GM23338 (cell line): ENCODE measurements around the gene OPTC.

Experiments used
- CREB1 ChIP-seq: fragments of 250-450 bp; sonication (Bioruptor Pico); IDR thresholded peaks from 2 replicates; pipeline ENCODE4 v1.5.0; 2020; ENCODE audit warnings: low read depth, mild to moderate bottlenecking, moderate library complexity
- EZH2 ChIP-seq: fragments of 200-600 bp; sonication (generic); IDR thresholded peaks from one replicate; pipeline ENCODE4 v1.8.0; 2017; ENCODE audit warnings: antibody characterized with exemption, mild to moderate bottlenecking, low read depth; ENCODE audit not compliant: unreplicated experiment
- EZH2phosphoT487 ChIP-seq: fragments of 200-600 bp; sonication (generic); IDR thresholded peaks from one replicate; pipeline ENCODE4 v1.8.1; 2018; ENCODE audit warnings: antibody characterized with exemption; ENCODE audit not compliant: unreplicated experiment
- JUNB ChIP-seq: IDR thresholded peaks from one replicate; pipeline ENCODE4 v1.6.1; 2016; ENCODE audit warnings: antibody characterized with exemption; ENCODE audit not compliant: unreplicated experiment
- NANOG ChIP-seq: IDR thresholded peaks from 2 replicates; pipeline ENCODE4 v1.6.1; 2016; ENCODE audit warnings: antibody characterized with exemption, borderline replicate concordance
- POLR2AphosphoS5 ChIP-seq: IDR thresholded peaks from 2 replicates; pipeline ENCODE4 v1.6.1; 2016; ENCODE audit warnings: antibody characterized with exemption, low read depth
- ZNF114 ChIP-seq: fragments of 250-450 bp; sonication (Bioruptor Pico); IDR thresholded peaks from 2 replicates; pipeline ENCODE4 v1.5.0; 2020; ENCODE audit warnings: mild to moderate bottlenecking, moderate library complexity
- ZNF331 ChIP-seq: fragments of 250-450 bp; sonication (Bioruptor Pico); IDR thresholded peaks from 2 replicates; pipeline ENCODE4 v1.5.0; 2020; ENCODE audit warnings: low read depth, mild to moderate bottlenecking, moderate library complexity
- TF ChIP-seq, protein P1 (sequence below), 2 experiments: fragments of 200-600 bp in 1 of 2; sonication (generic) in 1 of 2; conservative IDR thresholded peaks; 2 replicates each; pipeline versions ENCODE4 v1.5.1 to v1.6.1; 2016 to 2017; ENCODE audit warnings: antibody characterized with exemption in 2 of 2, low read depth in 2 of 2, mild to moderate bottlenecking in 2 of 2, moderate library complexity in 1 of 2
- TF ChIP-seq, protein P2 (sequence below): IDR thresholded peaks from one replicate; pipeline ENCODE4 v1.6.1; 2018; ENCODE audit warnings: antibody characterized with exemption; ENCODE audit not compliant: unreplicated experiment
- TF ChIP-seq, protein P3 (sequence below): IDR thresholded peaks from 2 replicates; pipeline ENCODE4 v1.6.1; 2016; ENCODE audit warnings: antibody characterized with exemption
- TF ChIP-seq, protein P4 (sequence below): fragments of 250-450 bp; sonication (Bioruptor Pico); IDR thresholded peaks from 2 replicates; pipeline ENCODE4 v1.5.0; 2020; ENCODE audit warnings: mild to moderate bottlenecking, moderate library complexity

DNA sequence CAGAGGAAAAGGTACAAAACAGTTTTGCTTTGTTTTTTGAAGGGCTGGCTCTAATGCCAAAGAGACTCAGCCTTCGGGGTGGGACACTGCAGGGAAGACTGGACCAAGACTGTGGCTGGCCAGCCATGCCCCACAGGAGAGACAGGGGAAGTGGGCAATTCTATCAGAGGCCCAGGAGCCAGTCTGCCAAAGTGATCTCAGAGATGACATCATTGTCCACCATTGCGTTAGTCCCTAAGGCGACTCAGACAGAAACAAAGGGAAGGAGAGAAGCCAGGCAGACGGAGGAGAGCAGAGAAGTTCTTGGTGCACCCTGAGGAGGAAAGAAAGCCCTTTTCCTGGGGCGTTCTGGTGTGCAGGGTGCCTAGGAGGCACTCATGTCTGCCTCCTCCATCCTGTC is 26.4 kb downstream of the OPTC start:
- TF ChIP-seq, protein P1, sequence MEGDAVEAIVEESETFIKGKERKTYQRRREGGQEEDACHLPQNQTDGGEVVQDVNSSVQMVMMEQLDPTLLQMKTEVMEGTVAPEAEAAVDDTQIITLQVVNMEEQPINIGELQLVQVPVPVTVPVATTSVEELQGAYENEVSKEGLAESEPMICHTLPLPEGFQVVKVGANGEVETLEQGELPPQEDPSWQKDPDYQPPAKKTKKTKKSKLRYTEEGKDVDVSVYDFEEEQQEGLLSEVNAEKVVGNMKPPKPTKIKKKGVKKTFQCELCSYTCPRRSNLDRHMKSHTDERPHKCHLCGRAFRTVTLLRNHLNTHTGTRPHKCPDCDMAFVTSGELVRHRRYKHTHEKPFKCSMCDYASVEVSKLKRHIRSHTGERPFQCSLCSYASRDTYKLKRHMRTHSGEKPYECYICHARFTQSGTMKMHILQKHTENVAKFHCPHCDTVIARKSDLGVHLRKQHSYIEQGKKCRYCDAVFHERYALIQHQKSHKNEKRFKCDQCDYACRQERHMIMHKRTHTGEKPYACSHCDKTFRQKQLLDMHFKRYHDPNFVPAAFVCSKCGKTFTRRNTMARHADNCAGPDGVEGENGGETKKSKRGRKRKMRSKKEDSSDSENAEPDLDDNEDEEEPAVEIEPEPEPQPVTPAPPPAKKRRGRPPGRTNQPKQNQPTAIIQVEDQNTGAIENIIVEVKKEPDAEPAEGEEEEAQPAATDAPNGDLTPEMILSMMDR (conservative IDR thresholded peaks at IDR 0.05; ENCODE audit: low read depth in 2 of 2) = no peak
- TF ChIP-seq EZH2phosphoT487 = no peak
- TF ChIP-seq, protein P2, sequence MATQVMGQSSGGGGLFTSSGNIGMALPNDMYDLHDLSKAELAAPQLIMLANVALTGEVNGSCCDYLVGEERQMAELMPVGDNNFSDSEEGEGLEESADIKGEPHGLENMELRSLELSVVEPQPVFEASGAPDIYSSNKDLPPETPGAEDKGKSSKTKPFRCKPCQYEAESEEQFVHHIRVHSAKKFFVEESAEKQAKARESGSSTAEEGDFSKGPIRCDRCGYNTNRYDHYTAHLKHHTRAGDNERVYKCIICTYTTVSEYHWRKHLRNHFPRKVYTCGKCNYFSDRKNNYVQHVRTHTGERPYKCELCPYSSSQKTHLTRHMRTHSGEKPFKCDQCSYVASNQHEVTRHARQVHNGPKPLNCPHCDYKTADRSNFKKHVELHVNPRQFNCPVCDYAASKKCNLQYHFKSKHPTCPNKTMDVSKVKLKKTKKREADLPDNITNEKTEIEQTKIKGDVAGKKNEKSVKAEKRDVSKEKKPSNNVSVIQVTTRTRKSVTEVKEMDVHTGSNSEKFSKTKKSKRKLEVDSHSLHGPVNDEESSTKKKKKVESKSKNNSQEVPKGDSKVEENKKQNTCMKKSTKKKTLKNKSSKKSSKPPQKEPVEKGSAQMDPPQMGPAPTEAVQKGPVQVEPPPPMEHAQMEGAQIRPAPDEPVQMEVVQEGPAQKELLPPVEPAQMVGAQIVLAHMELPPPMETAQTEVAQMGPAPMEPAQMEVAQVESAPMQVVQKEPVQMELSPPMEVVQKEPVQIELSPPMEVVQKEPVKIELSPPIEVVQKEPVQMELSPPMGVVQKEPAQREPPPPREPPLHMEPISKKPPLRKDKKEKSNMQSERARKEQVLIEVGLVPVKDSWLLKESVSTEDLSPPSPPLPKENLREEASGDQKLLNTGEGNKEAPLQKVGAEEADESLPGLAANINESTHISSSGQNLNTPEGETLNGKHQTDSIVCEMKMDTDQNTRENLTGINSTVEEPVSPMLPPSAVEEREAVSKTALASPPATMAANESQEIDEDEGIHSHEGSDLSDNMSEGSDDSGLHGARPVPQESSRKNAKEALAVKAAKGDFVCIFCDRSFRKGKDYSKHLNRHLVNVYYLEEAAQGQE = no peak
- TF ChIP-seq, protein P3, sequence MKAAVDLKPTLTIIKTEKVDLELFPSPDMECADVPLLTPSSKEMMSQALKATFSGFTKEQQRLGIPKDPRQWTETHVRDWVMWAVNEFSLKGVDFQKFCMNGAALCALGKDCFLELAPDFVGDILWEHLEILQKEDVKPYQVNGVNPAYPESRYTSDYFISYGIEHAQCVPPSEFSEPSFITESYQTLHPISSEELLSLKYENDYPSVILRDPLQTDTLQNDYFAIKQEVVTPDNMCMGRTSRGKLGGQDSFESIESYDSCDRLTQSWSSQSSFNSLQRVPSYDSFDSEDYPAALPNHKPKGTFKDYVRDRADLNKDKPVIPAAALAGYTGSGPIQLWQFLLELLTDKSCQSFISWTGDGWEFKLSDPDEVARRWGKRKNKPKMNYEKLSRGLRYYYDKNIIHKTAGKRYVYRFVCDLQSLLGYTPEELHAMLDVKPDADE = no peak
- no peak for TF ChIP-seq POLR2AphosphoS5
- no peak for TF ChIP-seq CREB1 (CRISPR knock-in tag)
- no peak for TF ChIP-seq EZH2
- no peak for TF ChIP-seq JUNB
- TF ChIP-seq ZNF331 = no peak
- TF ChIP-seq NANOG = no peak
- no peak for TF ChIP-seq ZNF114 (CRISPR knock-in tag)
- TF ChIP-seq, protein P4, sequence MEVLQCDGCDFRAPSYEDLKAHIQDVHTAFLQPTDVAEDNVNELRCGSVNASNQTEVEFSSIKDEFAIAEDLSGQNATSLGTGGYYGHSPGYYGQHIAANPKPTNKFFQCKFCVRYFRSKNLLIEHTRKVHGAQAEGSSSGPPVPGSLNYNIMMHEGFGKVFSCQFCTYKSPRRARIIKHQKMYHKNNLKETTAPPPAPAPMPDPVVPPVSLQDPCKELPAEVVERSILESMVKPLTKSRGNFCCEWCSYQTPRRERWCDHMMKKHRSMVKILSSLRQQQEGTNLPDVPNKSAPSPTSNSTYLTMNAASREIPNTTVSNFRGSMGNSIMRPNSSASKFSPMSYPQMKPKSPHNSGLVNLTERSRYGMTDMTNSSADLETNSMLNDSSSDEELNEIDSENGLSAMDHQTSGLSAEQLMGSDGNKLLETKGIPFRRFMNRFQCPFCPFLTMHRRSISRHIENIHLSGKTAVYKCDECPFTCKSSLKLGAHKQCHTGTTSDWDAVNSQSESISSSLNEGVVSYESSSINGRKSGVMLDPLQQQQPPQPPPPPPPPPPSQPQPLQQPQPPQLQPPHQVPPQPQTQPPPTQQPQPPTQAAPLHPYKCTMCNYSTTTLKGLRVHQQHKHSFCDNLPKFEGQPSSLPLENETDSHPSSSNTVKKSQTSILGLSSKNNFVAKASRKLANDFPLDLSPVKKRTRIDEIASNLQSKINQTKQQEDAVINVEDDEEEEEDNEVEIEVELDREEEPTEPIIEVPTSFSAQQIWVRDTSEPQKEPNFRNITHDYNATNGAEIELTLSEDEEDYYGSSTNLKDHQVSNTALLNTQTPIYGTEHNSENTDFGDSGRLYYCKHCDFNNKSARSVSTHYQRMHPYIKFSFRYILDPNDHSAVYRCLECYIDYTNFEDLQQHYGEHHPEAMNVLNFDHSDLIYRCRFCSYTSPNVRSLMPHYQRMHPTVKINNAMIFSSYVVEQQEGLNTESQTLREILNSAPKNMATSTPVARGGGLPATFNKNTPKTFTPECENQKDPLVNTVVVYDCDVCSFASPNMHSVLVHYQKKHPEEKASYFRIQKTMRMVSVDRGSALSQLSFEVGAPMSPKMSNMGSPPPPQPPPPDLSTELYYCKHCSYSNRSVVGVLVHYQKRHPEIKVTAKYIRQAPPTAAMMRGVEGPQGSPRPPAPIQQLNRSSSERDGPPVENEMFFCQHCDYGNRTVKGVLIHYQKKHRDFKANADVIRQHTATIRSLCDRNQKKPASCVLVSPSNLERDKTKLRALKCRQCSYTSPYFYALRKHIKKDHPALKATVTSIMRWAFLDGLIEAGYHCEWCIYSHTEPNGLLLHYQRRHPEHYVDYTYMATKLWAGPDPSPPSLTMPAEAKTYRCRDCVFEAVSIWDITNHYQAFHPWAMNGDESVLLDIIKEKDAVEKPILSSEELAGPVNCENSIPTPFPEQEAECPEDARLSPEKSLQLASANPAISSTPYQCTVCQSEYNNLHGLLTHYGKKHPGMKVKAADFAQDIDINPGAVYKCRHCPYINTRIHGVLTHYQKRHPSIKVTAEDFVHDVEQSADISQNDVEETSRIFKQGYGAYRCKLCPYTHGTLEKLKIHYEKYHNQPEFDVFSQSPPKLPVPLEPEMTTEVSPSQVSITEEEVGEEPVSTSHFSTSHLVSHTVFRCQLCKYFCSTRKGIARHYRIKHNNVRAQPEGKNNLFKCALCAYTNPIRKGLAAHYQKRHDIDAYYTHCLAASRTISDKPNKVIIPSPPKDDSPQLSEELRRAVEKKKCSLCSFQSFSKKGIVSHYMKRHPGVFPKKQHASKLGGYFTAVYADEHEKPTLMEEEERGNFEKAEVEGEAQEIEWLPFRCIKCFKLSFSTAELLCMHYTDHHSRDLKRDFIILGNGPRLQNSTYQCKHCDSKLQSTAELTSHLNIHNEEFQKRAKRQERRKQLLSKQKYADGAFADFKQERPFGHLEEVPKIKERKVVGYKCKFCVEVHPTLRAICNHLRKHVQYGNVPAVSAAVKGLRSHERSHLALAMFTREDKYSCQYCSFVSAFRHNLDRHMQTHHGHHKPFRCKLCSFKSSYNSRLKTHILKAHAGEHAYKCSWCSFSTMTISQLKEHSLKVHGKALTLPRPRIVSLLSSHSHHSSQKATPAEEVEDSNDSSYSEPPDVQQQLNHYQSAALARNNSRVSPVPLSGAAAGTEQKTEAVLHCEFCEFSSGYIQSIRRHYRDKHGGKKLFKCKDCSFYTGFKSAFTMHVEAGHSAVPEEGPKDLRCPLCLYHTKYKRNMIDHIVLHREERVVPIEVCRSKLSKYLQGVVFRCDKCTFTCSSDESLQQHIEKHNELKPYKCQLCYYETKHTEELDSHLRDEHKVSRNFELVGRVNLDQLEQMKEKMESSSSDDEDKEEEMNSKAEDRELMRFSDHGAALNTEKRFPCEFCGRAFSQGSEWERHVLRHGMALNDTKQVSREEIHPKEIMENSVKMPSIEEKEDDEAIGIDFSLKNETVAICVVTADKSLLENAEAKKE (CRISPR knock-in tag) = no peak
